GM20431 (cell line): ENCODE results near the gene NGF.

Experiments
- in situ Hi-C: fragments of 300-500 bp; cut with MseI, MboI; formaldehyde crosslinking; loops from one replicate; pipeline ENCODE4 v1.15.0; 2020; ENCODE audit warnings: low sequenced_read_pairs; ENCODE audit not compliant: unreplicated experiment

NGF gene

DNA sequence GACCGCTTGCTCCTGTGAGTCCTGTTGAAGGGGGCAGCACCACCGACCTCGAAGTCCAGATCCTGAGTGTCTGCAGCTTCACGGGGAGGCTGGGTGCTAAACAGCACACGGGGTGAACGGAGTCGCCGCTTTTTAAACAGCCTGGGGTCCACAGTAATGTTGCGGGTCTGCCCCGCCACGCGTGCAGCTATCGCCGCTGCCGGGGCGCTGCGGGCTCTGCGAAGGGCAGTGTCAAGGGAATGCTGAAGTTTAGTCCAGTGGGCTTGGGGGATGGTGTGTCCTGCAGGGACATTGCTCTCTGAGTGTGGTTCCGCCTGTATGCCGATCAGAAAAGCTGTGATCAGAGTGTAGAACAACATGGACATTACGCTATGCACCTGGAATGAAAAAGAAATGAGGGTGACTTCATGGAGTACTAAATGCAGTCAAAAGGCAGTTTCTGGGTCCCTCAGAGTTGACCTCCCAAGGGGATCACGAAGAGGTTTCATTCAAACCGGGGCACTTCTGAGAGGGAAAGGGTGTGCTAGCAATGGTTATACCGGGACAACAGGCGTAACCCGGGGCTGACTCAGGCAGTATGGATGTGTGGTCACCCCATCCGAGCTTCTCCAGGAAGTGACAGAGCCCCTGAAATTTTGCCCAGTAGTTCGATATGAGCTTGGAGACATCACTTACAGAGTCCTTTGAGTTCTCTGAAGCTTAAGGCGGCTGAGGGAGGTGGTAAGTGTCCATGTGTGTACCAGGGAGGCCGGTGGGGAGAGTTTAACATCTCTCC is 51.4 kb downstream of the NGF start:
- in situ Hi-C loops = no loop called here

GRCh38 chr1:115284209-115284608 is 53.8 kb downstream of the NGF start:
- in situ Hi-C loops = no loop called here

GRCh38 chr1:115283681-115284146 is 54.3 kb downstream of the NGF start:
- in situ Hi-C loops = no loop called here

GRCh38 chr1:115283249-115283648 is 54.8 kb downstream of the NGF start:
- in situ Hi-C loops = no loop called here

DNA sequence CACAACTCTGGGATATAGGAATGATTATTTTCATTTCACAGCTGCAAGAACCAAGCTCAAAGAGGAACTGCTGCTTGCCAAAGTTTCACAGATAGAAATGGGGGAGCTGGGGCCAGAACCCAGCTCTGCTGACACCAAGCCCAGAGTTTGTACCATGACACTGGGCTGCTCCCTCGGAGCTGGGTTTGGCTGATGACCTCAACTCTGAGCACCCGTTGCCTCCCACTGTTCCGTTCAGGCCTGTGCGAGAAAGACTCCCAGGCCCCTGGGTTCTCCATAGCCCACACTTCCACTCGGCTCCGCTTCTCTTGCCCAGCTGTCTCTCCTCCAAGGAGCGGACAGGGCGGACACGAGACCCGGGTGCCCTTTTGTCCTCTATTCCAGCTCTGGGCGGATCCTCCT is 55.2 kb downstream of the NGF start:
- in situ Hi-C loops = no loop called here

GRCh38 chr1:115281143-115281542 is 56.9 kb downstream of the NGF start:
- in situ Hi-C loops = no loop called here

- in situ Hi-C loops = no loop called here
Observed at GRCh38 chr1:115280064-115280463, 58.0 kb downstream of the NGF start.

DNA sequence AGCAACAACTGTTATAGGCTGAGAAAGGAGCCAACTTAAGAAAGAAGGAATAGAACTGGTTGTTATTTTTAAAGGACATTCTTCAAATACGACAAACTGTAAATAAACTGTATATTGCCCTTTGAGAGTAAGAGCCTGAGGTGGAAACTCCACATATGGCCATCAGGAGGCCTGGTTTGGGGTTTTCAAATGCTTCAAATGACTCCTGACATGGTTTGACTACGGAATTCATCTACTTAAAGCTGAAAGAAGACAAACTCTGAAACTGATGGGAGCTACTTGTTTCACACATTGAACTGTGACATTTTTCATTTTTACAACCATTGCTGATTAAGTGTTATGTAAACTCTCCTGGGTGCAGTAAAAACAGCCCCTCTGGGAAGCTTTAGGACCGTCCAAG is 59.8 kb downstream of the NGF start:
- in situ Hi-C loops = no loop called here

GRCh38 chr1:115277276-115277675 is 60.8 kb downstream of the NGF start:
- in situ Hi-C loops = no loop called here

- in situ Hi-C loops = no loop called here
Observed at GRCh38 chr1:115275216-115275615, 62.8 kb downstream of the NGF start.

- in situ Hi-C loops = no loop called here
Observed at GRCh38 chr1:115274467-115274866, 63.6 kb downstream of the NGF start.

DNA sequence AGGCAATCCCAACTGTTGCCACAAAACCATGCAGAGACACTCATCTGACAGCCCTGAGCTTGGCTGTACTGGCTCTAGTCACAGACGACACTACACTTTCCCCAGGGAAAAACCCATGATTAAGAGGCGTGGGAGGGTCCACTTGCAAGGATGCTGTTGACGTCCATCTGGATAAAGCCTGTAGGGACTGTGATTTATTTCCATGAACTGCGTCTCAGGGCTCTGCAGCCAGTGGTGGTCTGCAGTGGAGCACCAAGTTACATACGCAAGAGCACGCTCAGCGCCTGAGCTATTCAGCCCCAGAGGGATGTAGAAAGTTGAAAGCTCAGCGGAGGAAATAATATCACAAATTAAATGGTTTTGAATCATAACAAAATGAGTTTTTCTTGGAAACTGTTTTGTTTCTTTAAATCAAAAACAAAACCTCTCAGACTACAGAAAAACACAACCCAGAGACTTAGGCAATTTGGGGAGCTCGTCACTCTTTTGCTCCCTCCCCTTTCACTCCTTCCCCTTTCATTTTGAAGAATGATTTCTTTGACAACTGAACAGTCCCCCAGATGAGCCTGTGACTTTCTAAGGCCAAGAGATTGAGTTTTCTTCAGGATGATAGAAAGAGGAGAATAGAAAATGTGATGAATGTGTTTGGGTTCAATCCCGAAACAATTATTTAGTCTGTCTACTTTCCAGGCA is 71.2 kb downstream of the NGF start:
- in situ Hi-C loops = no loop called here

DNA sequence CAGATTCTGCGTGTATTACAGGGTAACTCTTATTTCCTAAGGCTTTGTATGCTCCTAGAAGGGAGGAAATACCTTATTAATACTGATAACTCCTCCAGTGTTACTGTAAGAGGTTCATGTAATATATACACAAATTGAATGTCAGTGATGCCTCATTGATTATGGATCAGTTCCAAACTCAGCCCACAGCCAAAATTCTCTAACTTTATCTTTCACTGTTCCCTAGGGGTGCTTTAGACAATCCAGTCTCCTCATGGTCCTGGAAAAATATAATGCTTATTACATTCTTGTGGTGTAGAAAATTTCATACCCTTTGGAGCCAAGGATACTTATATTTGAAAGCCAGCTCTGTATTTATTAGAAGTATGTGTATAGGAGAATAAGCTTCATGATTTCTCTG is 73.0 kb downstream of the NGF start:
- in situ Hi-C loops = no loop called here

DNA sequence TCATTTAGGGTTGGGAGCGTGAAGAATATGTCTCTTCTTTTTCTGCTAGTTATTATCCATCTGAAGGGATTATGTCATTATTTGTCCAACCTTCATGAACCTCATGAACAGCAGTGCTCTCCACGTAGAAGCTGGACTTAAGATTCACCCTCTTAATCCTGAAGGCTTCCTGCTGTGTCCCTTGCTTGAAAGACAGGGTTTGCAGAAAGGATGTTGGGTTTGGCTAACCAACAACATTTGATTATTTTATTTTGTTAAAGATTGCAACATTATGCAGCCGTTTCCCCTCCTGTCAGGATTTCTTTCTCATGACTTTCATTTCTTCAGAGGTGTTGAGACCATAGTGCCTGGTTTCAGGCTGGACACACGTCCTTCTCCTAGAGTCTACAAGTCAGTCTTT is 75.2 kb downstream of the NGF start:
- in situ Hi-C loops = no loop called here

- in situ Hi-C loops = no loop called here
Observed at GRCh38 chr1:115261496-115261895, 76.6 kb downstream of the NGF start.

GRCh38 chr1:115258302-115258866 is 79.7 kb downstream of the NGF start:
- in situ Hi-C loops = no loop called here

DNA sequence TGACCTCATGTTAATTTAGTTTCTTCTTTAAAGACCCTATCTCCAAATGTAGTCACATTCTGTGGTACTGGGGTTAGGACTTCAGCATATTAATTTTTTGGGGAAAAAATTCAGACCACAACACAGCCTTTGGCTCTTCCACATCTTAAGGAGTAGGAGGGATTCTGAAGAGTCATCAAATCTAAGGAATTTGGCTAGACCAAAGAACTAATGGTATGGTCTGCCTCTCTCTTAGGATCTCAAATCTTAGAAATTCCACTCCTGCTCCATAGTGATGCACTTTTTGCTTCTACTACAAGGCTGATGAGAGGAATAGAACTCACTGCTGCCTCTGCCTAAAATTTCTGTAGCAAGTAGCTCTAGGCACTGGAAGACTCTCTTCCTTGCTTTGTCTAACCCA is 80.5 kb downstream of the NGF start:
- in situ Hi-C loops = no loop called here

GRCh38 chr1:115255154-115255553 is 82.9 kb downstream of the NGF start:
- in situ Hi-C loops = no loop called here

- in situ Hi-C loops = no loop called here
Observed at GRCh38 chr1:115252585-115252984, 85.5 kb downstream of the NGF start.

DNA sequence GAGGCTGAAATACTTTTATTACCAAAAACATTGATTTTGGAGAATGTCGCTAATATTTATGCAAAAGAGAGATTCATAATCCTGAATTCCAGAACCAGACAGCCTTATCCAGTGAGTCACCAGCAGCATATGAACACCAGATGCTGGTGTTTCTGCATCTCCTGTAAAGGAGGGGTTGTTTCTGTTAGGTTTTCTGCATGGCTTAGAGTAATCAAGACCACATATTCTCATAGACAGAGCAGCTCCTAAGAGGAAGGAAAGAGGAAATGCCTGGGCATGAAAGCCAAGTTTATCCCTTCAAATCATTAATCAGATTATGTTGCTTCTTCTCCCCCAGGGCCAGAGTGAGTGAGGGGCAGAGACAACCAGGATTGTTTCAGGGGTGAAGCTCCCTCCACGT is 86.2 kb downstream of the NGF start:
- in situ Hi-C loops = no loop called here

DNA sequence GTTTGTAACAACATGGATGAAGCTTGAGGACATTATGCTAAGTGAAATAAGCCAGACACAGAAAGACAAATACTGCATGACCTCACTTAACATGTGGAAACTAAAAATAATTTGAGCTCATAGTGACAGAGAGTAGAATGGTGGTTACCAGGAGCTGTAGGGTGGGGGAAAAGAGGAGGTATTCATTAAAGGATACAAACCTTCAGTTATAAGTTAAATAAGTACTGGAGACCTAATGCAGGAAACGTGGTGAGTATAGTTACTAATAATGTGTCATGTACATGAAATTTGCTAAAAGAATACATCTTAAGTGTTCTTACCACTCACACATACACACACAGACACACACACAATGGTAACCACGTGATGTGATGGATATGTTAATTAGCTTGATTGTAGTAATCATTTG is 86.7 kb downstream of the NGF start:
- in situ Hi-C loops = no loop called here
